Putamen (tissue), 1 donor: Measurements from ENCODE around the gene TRPM5.

Experiments
- DNase-seq: peaks from one replicate; pipeline ENCODE4 v3.0.0-alpha.2; 2016; ENCODE audit warnings: low spot score

The TRPM5 gene

GRCh38 chr11:2420502-2421225, 23.6 kb downstream of the TRPM5 start:
- peak; percentile 63 for DNase-seq

DNA sequence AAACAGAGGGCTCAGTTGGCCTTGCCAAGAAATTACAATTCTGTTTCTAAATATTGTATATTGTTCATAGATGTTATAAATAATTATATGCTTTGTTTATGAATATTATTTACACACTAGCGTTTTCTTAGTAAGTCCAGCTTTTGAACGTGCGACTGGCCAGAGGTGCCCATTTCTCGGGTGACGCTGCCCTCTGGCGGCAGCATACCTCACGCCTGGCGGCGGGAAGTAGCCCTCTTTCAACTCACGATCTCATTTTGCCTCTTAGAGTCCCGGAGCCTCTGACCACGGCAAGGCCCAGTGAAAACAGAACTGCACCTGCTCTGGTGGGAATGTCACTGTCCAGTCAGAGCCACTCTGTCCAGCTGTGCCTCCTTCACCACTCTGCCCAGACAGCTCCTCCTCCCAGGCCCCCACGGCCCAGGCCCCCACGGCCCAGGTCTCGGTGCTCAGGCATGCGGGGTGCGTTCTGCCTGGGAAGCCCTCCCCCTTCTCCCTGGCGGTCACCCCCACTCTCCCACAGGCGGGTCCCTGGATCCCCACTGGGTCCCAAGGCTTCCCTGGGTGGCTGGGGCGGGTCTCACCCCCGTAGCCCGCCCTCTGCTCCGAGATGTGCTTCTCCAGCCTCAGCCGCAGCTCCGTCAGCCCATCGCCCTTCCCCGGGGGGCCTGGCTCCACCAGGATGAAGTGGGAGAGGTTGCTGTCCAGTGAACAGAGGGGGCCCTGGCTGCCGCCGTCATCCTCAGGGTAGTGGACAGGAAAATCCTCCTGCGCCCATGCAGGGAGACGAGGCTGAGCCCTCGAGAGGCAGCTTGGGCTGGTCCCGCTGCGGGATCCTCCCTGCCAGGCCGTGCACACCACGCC, 24.4 kb downstream of the TRPM5 start:
- peak; percentile 39 for DNase-seq

DNA sequence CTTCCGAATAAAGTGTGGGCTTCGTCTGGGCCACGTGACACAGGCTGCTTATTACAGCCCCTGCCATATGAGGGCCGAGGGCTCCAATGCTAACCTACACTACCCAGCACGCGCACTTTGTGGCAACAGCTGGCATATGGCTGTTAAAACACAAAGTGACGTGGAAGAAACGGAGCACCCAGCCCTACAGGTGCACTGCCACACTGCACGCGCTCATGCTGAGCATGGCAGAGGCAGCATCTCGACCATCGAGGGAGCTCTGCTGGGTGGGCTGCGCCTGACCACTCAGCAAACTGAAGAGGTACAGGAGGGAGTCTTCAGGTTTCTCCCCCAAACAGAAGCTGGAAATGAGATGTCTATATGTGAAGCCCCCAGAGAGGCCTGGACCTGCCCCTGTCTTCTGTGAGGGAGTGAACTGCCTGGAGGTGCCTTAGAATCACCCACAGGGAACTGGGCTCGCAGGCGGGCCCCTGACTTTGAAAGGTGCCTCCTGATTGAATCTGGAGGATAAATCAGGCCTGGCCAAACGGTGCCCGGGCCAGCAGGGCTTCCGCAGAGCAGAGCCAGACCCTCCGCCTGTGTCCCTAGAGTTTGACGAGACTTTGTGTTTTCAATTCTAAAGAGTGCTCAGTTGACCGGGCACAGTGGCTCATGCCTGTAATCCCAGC, 25.5 kb downstream of the TRPM5 start:
- no peak for DNase-seq

DNA sequence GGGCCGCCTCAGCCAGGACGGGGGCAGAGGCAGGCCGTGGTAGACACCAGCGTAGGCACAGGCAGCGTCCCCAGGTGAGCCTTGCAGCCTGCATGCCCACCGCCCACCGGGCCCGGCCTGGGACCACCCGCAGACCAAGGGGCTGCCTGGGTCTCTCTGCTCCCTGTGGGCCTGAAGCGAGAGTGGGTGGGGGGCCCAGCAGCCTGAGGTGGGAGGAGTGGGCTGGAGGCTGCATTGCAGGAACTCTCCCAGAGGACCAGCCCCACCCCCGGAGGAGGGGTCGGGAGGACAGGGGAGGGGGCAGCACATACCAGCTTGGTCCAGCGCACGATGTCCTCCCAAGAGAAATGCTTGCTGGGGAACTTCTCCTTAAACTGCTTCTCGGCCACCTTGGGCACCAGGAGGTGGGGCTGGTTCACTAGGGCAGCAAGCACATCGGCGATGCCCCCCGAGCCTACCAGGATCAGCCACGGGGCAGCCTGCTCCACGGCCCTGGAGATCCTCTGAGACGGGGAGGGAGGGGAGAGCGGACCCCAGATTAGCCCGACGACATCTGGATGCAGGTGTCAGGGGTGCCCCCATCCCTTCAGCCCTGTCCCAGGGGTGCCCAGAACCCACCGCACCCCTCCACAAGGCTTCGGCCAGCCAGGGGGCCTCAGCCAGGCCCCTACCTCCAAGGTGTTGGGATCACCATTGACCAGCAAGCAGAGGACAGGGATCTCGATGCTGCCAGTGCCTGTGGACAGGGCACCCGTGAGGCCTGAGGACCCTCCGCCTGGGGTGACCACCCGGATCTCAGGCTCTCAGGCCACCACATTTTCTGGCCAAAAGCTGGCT, 26.2 kb downstream of the TRPM5 start:
- no peak for DNase-seq

DNA sequence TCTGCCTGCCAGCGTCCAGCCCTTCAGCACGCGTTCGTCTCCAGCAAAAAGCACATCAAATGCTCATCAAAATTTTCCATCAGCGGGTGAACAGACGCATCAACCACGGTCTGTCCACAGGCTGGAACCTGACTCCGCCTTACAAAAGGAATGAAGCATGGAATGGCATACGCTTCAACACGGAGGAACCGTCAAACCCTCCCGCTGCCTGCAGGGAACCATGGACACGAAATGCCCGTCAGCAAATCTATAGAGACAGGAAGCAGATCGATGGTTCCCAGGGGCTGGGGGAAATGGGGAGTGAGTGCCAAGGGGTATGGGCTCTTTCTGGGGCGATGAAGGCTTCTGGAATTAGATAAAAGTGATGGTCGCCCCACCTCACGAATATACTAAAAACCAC, 27.5 kb downstream of the TRPM5 start:
- DNase-seq: no peak

- no peak for DNase-seq
These were observed 28.5 kb downstream of the TRPM5 start for GRCh38 chr11:2415601-2416380.

DNA sequence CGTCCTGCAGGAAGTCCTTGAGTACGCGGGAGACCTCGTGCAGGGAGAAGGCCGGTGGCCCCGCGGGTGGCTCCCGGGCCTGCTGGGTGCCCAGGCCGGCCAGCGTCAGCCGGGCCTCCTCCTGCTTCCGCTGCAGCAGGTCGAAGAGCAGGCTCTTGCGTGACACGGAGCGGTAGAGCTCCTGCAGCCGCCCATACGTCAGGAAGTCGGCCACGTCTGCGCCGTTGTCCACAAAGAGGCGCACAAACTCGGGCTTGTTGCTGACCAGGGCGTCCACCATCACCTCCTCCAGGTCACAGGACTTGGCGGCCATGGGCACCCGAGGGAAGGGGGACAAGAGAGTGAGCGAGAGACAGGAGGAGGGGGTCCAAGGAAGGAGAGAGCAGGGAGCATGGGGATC, 29.1 kb downstream of the TRPM5 start:
- no peak for DNase-seq

GRCh38 chr11:2414616-2415015, 29.7 kb downstream of the TRPM5 start:
- no peak for DNase-seq

DNA sequence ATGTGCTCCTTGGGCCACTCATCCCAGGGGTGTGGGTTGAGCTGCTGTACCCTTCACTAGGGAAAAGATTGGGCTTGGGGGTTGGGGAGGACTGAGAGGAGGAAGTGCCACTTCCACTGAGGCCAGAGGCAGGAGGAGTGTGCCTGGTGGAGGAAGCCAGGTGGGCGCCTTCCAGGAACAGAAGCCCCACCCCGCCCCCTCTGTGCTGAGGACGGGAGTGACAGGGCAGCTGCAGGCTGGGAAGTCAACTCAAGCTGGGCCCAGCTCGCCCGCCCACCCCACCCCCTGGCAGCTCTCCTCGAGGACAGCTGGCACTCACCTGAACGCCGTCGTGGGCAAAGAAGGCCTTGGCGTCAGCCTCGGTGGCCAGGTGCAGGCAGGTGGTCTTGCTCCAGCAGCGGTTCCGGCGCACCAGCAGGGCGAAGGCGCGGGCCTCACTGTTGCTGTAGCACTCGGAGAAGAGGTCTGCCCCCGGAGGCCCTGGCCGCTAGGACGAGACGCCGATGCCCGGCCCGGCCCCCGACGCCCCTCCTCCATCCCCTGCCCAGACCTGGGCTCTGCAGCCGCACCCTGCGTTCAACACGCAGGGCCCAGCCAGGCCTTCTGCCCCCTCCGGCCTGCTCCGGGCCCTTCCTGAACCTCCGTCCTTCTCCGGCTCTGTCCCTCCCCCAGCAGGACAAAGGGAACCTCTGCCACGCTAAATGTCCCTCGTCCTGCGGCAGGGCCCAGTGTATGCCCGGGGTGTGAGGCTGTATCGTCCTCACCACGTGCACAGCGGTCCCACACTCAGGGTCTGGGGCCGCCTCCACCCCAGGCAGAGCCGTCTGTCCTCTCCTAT, 30.4 kb downstream of the TRPM5 start:
- no peak for DNase-seq

DNA sequence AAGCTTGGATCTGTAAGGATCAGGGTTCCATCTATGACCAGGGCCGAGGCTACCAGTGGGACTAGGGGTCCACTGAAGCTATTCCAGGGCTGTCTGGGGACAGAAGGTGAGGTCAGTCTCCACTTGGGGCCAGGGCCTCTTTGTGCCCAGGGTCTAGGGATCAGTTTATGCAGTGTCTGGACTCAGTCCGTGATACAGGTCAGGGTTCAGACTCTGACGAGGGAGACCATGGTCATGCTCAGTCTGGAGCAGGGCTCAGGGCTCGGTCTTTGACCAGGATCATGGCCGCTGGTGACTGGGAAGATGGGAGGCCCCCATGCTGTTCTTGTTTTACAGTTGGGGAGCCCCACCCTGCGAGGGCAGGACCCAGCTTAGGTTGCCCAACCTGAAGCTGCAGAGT, 32.0 kb downstream of the TRPM5 start:
- no peak for DNase-seq

- no peak for DNase-seq
These were observed 32.6 kb downstream of the TRPM5 start for GRCh38 chr11:2411446-2412305.

DNA sequence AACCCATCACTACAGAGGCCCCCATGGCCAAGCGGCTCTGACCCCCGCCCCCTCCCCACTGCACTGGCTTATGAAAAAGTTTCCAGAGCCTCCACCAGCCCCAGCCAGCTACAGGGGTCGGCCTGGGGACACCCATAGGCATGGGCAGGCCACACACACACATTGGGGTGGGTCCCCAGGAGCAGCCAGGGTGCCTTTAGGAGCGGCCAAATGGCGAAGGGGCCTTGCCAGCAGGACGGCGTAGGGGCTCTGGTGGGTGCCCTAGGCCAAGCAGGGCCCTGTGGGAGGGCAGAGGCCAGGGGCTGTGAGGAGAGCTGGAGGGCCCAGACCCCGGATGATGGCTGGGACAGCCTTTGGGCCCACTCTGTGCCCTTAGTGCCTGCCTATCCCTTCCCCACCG, 33.7 kb downstream of the TRPM5 start:
- no peak for DNase-seq

- DNase-seq: no peak
These were observed 34.5 kb downstream of the TRPM5 start for GRCh38 chr11:2409611-2410468.

DNA sequence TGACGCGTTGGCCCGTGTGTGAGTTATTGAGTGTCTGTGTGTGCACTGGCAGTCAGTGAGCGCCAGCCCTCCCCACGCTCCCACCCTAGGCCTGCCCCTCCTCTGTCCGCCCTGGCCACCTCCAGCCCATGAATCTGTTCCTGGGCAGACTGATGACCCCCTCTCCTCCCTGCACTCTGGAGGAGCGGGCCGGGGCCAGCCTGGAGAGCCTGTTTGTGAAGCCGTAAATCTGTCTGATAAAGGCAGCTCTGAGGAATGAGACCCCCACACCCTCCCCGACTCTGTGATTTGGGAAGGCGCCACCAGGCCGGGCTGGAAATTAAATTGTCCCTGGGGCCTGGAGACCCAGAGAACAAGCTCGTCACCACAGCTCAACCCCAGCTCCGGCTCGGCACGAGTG, 35.2 kb downstream of the TRPM5 start:
- DNase-seq: no peak

DNA sequence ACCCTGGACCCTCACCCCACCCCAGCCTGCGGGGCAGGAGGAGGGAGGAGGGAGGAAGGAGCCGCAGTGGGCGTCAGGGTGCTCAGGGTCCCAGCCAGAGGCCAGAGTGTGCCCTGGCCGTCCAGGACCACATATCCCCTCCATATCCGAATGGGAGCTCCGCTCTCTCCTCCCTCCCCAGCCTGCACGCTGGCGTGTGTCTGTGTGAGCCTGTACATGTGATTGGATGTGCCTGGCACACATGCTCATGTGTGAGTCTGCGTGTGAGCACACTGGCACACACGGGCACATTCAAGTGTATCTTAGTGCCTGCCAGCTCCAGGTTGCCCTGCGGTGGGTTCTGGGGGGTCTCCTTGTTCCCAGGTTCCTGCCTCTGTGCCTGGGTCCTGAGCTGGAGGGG, 35.6 kb downstream of the TRPM5 start:
- DNase-seq: no peak

DNA sequence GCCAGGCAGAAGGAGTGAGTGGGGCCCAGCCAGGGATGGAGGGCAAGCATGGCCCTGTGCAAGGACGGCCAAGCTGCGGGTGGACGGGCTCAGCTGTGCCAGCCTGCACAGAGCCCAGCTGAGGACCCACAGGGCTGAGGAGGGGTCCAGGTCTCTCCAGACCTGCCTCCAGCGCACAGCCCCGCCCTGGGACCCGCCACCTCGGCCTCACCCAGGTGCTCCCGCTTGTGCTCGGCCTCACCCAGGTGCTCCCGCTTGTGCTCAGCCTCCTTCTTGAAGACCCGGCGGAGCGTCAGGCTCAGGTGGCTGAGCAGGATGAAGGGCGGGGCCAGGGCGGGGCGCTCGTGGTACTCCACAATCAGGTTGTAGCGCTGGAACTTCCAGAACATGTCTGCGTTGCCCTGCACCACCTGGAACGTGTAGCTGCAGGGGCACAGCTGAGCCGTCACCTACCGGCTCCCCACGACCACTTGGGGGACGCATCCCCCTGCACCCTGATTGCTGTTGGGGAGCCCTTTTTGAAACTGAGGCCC, 37.4 kb downstream of the TRPM5 start:
- no peak for DNase-seq

- DNase-seq: no peak
These were observed 37.9 kb downstream of the TRPM5 start for GRCh38 chr11:2406451-2406850.

- DNase-seq: no peak
These were observed 39.5 kb downstream of the TRPM5 start for GRCh38 chr11:2404735-2405196.
